HG02970 (cell line): Measurements from ENCODE around the gene ZNF576.
A peak's percentile ranks its signal among the peaks of the same experiment; 100 is the strongest.
"Not testable (repeated sequence)": the region's sequence is repeated elsewhere in the genome, so short reads cannot be mapped to it uniquely, and the experiment has no call there.

Experiments
- ATAC-seq: cut with Tn5 transposase; IDR thresholded peaks from one replicate; pipeline ENCODE4 v1.9.1; 2021; ENCODE audit warnings: mild to moderate bottlenecking, moderate library complexity, moderate number of reproducible peaks; ENCODE audit not compliant: unreplicated experiment, low FRiP score

The ZNF576 gene

DNA sequence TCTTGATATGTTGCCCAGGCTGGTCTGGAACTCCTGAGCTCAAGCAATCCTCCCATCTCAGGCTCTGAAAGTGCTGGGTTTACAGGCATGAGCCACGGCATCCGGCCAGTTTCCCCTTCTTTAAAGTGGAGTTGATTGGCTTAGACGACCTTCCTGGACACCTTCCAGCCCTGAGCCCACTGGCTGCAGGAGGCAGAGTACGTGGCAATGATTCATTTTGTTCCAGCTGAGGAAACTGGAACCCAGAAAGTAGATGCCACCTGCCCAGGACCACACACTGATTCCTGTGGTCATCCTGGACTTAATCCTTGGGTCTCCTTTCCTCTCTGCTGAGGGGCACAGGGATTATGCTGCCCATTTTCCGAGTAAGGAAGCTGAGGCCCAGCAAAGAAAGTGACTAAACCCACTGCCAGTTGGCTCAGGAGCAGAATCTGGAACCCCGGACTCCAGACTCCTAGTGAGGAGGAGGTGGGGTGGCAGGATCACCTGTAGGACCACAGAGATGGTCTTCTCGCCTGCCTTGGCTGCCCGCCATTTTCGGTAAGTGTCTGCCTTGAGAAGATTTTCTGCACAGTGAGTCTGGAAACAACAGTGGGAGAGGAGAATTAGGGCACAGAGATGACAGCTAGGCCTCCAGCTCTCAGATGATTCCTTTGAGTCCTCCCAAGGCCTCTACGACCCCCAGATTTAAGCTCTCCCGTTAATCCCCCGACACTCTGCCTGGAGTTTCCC, 21.8 kb upstream of the ZNF576 start:
- no peak for ATAC-seq

DNA sequence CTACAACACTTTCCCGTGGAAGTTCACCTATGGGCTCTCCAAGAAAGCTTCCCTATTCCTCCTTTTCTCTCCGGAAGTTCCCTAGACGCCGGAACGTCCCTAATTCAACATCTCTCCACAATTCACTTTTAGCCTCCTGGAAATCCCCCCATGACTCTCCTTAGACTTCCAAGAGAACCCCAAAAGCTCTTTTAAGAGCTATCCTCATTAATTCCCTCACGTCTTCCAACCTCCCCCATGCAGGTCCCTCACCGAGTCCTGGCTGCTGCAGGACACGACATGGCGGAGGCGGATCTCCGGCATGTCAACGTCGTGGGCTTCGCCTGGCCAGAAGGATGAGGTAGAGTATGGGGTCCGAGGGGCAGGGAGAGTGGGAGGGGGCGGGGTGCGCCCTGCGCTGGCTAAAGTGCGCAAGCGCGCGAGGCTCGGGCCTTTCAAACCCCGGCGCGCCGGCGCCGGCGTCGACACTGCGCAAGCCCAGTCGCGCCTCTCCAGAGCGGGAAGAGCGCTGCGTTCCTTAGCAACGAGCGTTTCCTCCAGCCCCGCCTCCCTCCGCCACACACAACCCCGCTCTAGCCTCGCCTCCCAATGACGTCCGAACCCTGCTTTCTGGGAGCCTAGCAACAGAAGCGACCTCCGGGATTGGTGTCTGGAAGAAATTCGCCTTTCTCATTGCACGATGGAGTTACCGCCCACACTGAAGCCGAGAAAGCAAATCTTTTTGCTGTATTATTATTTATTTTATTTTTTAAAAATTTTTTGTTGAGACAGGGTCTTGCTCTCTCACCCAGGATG, 21.0 kb upstream of the ZNF576 start, which contains the start of the genes PINLYP and XRCC1:
Gene PINLYP (plus strand): TSS at position 646 of the 795 bp plus-strand sequence. CDS start 1,391 bp downstream, outside the sequence.
Gene XRCC1 (minus strand): TSS at position 372 of the 795 bp plus-strand sequence. CDS start 69 bp downstream, at position 303.
- peak; percentile 91 for ATAC-seq

DNA sequence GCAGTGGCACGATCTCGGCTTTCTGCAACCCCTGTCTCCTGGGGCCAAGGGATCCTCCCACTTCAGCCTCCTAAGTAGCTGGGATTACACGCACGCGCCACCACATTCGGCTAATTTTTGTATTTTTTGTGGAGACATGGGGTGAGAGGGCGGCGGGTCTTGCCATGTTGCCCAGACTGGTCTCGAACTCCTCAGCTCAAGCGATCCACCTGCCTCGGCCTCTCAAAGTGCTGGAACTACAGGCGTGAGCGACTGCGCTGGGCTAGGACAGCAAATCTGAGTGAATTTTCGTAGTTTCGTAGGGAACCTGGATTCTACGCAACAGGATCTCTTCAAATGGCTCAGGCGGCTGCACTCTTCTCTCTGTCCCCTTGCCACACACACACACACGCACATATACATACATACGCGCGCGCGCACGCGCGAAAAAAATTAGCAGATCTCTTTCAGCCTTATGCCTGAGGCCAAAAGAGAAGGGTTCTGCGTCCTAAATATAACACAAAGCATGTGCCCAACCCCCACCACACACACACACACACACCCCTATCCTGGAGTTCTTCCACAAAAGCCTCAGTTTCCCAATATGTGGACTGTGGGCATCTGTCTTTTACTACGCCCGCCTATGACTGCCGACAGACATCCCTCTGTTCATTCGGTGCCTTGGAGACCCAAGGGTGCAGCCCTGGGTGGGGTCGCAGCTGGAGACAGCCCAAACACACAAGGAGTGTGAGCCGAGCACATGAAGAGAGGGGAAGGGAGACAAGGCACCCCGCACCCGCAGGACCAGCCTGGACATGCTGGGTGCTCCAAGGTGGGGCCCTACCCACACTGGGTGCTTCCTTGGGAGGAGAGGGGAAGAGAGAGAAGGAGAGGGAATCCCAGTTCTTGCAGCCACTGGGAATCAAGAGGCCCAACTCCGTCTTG, 20.2 kb upstream of the ZNF576 start:
- ATAC-seq: no peak

DNA sequence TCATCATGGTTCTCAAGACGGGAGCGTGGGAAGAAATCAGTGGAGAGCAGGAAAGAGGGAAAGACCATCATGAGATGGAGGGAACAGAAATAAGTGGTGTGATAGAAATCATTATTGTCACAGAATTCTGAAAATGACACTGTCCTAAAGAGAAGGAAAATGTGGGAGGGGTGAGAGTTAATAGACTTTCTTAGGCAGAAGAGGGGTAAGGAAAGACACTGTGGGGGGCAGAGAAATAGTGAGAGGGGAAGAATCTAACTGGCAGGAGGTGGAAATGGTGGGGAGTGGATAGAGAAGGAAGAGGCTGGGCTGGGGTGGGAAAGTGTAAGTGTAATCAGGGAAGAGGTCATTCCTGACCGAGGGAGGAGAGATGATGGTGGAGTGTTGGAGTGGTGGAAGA, 17.6 kb upstream of the ZNF576 start:
- ATAC-seq: no peak

DNA sequence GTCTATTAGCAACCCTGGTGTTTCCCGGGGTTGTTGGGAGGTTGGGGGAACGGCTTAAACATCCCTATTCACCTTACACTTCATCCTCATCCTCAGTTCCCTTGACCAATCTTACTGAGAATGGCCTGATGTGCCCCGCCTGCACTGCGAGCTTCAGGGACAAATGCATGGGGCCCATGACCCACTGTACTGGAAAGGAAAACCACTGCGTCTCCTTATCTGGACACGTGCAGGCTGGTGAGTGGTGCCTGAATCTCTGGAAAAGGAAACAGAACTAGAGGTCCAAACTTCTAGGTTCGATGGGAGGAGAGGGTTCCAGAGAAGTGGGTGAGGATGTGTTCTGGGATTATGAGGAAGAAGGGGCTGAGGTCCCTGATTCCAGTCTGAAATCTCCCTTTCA, 14.9 kb upstream of the ZNF576 start:
- ATAC-seq: no peak

DNA sequence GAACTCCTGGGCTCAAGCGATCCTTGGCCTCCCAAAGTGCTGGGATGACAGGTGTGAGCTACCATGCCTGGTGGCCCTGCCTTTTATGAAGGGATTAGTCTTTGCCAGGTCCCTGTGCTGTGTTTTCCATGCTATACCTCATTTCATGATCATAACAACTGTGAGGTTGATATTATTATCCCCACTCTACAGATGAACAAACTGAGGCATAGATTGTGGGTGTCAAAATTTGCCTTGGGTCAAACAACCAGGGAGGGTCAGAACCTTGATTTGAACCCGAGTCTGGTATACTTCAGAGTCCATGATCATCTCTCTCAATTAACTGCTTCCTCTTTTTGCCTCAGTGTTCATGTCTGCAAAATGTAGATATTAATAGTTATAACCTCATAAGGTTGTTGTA, 13.9 kb upstream of the ZNF576 start:
- no peak for ATAC-seq

DNA sequence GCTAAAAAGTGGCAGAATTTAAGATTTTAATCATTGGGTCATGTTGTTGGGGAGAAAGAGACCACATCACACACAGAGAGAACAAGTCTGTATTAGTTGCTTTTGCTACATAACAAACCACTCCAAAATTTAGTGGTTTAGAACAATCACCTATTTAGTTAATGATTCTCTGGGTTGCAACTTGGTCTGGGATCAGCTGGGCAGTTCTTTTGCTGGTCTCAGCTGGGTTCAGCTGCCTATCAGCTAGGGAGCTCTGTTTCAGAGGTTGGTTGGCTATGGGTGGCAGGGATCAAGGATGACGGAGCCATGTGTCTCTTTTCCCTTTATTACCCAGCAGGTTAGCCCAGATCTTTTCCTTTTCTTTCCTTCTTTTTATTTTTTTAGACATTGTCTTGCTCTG, 11.9 kb upstream of the ZNF576 start:
- no peak for ATAC-seq

DNA sequence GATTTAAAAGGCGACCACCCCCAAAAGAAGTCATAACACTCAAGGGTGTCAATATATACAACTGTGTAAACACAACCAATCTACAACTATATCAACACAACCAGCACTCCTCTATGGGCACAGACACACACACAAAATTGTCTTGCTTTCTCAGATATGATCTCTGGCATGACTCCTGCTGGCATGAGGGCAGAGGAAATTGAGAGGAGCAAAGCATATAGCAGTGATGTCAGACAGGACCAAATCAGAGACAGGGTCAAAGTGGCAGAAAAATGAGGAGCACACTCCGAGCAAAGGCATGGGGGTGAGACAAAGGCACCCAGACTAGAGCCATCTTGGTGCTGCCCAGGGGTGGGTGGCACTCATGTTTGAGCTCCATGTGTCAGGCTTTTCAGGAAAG, 10.0 kb upstream of the ZNF576 start:
- no peak for ATAC-seq

DNA sequence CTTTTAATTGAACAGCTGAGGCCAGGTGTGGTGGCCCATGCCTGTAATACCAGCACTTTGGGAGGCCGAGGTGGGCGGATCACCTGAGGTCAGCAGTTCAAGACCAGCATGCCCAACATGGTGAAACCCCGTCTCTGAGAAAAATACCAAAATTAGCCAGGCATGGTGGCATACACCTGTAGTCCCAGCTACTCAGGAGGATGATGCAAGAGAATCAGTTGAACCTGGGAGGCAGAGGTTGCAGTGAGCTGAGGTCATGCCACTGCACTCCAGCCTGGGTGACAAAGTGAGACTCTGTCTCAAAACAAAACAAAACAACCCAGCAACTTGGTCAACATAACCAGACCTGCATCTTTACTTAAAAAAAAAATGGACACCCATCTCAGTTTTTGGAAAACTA, 9.4 kb upstream of the ZNF576 start:
- ATAC-seq: not testable (repeated sequence)

DNA sequence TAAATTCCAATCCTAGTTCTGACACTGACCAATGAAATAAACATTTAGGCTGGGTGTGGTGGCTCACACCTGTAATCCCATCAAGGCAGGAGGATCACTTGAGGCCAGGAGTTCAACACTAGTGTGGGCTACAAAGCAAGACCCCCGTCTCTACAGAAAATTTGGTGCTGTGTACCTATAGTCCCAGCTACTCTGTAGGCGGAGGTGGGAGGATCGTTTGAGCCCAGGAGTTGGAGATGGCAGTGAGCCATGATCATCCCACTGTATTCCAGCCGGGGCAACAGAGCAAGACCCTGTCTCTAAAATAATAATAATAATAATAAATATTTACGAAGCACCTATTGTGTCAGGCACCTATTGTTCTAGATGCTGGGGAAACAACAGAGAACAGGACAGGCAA, 7.1 kb upstream of the ZNF576 start:
- no peak for ATAC-seq

DNA sequence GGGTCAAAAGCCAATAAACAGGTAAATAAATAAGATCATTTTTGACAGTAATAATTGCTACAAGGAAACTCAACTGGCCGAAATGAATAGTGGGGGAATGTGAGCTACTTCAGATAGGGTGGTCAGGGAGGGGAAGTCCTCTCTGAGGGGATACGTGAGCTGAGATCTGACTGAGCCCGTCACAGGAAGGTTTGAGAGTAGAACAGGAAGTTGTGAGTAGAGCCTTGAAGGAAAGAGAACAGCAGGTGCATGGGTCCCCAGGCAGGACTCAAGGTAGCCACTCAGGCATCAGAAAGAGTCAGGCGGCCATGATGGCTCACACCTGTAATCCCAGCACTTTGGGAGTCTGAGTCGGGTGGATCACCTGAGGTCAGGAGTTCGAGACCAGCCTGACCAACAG, 6.7 kb upstream of the ZNF576 start:
- ATAC-seq: no peak

DNA sequence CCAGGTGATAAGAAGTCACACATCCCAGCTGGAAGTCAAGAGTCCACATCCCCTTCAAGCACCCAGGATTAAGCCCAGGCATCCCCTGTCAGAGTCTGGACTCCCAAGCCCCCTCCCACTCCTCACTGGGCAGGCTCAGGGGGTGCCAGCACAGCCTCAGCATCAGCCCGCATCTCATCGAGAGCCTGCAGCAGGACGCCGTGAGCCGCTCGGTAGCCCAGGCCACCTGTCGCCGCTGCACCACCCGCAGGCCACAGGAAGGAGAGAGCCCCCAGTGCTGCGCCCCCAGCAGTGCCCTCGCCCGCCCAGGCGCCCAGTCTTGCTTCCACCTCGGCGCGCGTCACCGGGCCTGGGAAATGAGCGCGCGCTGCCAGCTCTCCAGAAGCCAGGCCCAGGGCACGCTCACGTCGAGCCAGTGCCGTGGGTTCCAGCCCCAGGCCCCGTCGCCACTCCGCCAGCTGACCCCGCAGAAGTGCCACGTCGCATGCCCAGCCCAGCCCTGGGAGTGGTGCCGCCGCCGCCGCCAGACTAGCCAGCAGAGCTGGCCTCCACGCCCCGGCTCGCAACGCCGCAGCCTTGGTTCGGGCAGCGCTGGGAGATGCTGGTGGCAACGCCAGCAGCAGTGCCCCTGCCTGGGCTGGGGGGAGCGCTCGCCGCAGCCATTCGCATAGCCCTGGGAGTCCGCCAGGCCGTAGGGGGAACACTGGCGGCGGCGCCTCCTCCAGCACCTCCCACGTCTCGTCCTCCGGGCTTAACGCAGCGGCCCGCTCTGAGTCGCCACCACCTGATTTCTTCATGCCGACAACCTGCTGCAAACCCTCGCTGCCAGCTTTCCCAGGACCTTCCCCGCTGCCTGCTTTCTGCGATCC, 4.3 kb upstream of the ZNF576 start:
- no peak for ATAC-seq

DNA sequence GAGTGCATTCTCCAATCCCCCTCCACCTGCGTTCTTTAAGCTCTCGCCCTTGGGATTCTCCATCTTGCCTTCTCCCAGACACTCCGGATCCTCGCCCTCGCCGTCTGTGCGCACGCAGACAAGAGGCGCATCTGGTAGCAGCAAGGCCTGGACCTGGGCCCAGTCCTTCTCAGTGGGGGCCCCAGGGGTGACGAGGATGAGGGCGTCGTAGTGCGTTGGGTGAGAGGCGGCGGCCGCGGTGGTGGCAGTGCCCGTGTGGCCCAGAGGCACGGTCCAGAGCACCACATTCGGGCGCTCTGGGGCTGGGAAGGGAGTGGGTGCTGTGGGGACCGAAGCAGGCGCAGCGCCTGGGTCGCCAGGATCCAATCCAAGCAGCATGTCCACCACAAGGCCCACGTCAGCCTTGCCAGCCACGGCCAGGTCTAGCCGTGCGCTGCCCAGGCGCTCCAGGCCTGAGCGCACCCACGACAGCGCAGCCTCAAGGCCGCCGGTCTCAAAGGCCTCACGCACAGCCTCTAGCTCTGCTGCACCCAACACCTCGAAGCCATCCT, 3.5 kb upstream of the ZNF576 start:
- no peak for ATAC-seq

DNA sequence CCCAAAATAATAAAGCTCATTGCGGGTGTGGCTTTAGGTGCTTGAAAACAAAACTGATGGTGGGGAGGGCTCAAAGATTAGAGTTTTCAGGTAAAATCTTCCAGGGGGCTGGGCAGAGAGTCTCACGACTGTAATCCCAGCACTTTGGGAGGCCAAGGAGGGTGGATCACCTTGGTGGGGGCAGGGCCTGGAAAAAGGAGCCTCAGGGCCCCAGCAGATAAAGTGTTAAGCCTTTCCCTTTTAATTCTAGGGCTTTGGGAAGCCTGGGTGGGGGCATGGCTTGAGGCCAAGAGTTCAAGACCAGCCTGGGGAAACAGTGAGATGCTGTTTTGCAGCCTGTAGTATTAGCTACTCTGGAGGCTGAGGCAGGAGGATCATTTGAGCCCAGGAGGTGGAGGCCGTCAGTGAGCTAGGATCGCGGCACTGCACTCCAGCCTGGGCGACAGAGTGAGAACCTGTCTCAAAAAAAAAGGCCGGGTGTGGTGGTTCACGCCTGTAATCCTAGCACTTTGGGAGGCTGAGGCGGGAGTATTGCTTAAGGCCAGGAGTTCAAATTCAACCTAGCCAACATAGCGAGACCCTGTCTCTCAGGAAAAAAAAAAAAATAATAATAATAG, 2.2 kb upstream of the ZNF576 start:
- ATAC-seq: no peak

DNA sequence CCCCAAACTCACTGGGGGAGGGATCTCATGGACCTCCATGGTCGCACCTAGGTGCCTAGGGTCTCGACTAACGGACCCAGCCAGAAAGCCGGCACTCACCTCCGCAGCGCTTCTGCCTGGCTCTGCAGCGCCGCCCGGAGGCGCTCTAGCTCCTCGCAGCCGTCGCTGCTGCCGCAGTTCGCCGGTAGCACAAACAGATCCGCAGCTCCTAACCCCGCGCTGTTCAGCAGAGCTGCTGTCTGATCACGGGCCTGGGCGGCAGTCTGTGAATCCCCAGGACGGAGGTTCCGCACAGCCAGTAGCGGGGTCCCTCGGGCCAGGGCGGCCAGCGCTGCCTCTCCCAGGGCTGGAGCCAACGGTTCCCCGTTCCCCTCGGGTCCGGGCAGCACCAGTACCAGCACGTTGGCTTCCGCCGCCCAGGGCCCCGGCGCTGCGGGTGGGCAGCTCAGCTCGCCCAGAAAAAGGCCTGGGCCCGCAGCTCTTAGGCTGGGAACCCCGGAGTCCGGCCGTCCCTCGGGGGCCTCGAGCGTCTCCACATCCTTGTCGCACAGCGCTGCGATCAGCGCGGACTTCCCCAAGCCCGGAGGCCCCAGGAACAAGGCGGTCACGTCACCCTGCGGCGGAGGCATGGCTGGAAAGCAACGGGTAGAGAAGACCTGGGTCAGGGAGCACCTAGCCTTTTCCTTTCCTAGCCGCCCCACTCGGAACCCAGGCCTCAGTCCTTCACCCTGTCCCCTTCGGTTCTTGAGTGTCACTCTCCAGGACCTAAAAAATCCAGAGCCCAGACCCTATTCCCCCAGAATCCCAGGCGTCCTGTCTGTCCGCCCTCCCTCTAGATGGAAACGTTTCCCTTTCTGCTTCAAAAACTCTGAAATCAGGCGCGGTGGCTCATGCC, 1.4 kb upstream of the ZNF576 start:
- no peak for ATAC-seq

DNA sequence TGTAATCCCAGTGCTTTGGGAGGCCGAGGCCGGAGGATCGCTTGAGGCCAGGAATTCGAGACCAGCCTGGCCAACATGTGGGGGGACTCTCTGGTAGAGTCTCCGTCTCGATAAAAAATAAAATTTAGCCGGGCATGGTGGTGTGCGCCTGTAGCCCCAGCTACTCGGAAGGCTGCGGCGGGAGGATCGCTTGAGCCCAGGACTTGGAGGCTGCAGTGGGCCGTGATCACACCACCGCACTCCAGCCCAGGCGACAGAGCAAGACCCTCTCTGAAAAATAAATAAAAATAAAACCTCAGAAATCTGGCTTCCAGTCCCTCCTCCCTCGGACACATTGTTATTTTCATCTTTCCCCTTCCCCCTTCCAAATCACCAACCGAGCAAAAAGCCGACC, 793 bp upstream of the ZNF576 start:
- peak; percentile 2 for ATAC-seq

DNA sequence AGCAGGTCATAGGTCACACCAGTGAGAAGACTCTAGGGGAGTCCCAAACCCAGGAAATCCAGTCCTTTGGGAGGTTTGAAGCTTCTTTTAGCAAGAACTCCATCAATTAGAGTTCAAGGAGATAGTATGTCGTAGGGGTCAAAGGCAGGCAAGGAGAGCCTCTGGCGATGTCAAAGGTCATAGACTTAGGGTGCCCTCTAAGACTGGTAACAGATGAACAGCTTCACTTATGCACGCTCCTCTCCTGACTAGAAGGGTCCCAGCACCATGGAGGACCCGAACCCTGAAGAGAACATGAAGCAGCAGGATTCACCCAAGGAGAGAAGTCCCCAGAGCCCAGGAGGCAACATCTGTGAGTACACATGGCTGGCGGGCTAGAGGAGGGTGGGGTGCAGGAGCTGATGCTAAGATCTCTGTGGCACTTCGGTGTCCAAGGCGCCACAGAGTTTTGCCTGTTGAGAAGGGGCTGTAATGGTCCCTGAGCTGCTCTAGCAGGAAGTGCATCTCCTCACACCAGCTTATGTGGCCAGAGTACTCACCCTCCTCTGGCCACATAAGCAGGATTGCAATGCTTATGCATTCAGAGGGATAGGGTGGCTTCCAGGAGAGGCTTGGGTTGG, 557 bp downstream of the ZNF576 start:
- no peak for ATAC-seq

DNA sequence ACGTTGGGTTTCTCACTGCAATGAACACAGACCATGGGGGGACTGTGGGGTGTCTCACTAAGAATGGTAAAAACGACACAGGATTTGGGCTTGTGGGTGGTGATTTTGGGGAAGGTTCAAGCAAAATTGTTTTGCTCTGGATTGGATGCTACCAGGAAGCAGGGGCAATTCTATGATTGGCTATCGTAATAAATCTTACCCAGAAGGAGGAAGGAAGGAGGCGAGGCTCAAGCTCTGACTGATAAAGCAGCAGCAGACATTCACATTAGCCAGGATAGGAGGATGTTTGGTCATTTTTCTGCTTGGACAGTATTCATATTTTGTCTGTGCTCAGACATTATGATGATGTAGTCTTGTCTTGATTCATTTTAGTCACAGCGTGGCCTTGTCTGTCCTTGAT, 1.5 kb downstream of the ZNF576 start:
- no peak for ATAC-seq
